CD4-positive, alpha-beta T cell (primary cell): Measurements from ENCODE around the gene C4BPA. TPM values are rescaled to one million over a fixed set of nuclear protein-coding genes. Genes with fewer than 3 reads are reported as not detected.

Experiments used
- ATAC-seq: fragments of 200-7000 bp; cut with Tn5 transposase; one replicate; pipeline ENCODE4 v1.10.0; 2022; ENCODE audit warnings: mild to moderate bottlenecking; ENCODE audit not compliant: poor library complexity
- CTCF ChIA-PET: fragments of 350-600 bp; sonication (Branson Sonifier 250); formaldehyde crosslinking; loops from one replicate; lab custom pipeline; 2021; ENCODE audit warnings: antibody characterized with exemption, inconsistent platforms; lab: Charles Lee
- POLR2A ChIA-PET: fragments of 350-600 bp; sonication (Branson Sonifier 250); formaldehyde crosslinking; loops from one replicate; lab custom pipeline; 2021; ENCODE audit warnings: antibody characterized with exemption, inconsistent platforms; lab: Charles Lee
- DNase-seq, 14 experiments: peaks; one replicate each; pipeline ENCODE4 v3.0.0-alpha.2; 2013 to 2020; ENCODE audit warnings: mixed read lengths in 2 of 14
- H3K27ac ChIP-seq, 2 donors: one replicate each; pipeline versions ENCODE4 v1.5.1 to v1.7.0; 2013; ENCODE audit warnings: low read length in 2 of 2, low read depth in 1 of 2, mild to moderate bottlenecking in 1 of 2
- H3K27me3 ChIP-seq, 2 experiments: 1 replicate in 1 of 2; 2 replicates in 1 of 2; pipeline versions ENCODE4 v1.6.1 to v1.7.0; 2013; ENCODE audit warnings: low read length in 2 of 2, control low read depth in 1 of 2, mild to moderate bottlenecking in 1 of 2, moderate library complexity in 1 of 2; ENCODE audit not compliant: insufficient read depth in 2 of 2, control insufficient read depth in 1 of 2
- H3K36me3 ChIP-seq: one replicate; pipeline ENCODE4 v1.6.1; 2013; ENCODE audit warnings: low read length, control low read depth; ENCODE audit not compliant: insufficient read depth
- H3K4me1 ChIP-seq: one replicate; pipeline ENCODE4 v1.6.1; 2013; ENCODE audit warnings: low read length, control low read depth; ENCODE audit not compliant: insufficient read depth
- H3K4me3 ChIP-seq: one replicate; pipeline ENCODE4 v1.5.1; 2013; ENCODE audit warnings: mild to moderate bottlenecking, low read length, moderate library complexity
- H3K9me3 ChIP-seq, 2 experiments: 1 replicate in 1 of 2; 2 replicates in 1 of 2; pipeline versions ENCODE4 v1.6.1 to v1.7.0; 2013; ENCODE audit warnings: low read length in 2 of 2, mild to moderate bottlenecking in 2 of 2, control low read depth in 1 of 2, moderate library complexity in 1 of 2; ENCODE audit not compliant: control insufficient read depth in 1 of 2, insufficient read depth in 1 of 2
- H3K27ac Mint-ChIP-seq: one replicate; pipeline ENCODE4 v1.8.0; 2020; ENCODE audit warnings: mixed read lengths
- H3K27me3 Mint-ChIP-seq: one replicate; pipeline ENCODE4 v1.8.0; 2021; ENCODE audit warnings: mixed read lengths
- H3K36me3 Mint-ChIP-seq: one replicate; pipeline ENCODE4 v1.8.0; 2021; ENCODE audit warnings: low read depth, mixed read lengths
- H3K4me1 Mint-ChIP-seq: one replicate; pipeline ENCODE4 v1.8.0; 2021; ENCODE audit warnings: low read depth, mixed read lengths
- H3K4me3 Mint-ChIP-seq: one replicate; pipeline ENCODE4 v1.8.0; 2020; ENCODE audit warnings: mild to moderate bottlenecking, mixed read lengths
- H3K9me3 Mint-ChIP-seq: one replicate; pipeline ENCODE4 v1.8.0; 2020; ENCODE audit warnings: mixed read lengths
- intact Hi-C, 2 experiments: fragments of 100-400 bp; cut with DNase I in 1 of 2; cut with micrococcal nuclease in 1 of 2; formaldehyde crosslinking; loops; one replicate each; pipeline versions ENCODE4 v1.15.1 to v1.9.0; 2023 to 2025; cut with DNase I, micrococcal nuclease
- total RNA-seq, 174 experiments: library from RNA in 2 of 174; stranded (reverse) in 2 of 174; gene quantifications; one replicate each; pipeline ENCODE4 v1.2.3 and lab custom pipeline; 2021 to 2026
- TF ChIP-seq, protein P1 (sequence below): fragments of 200-600 bp; IDR thresholded peaks from one replicate; pipeline ENCODE4 v1.8.0; 2022; ENCODE audit warnings: antibody characterized with exemption, mild to moderate bottlenecking

C4BPA gene
- total RNA-seq, 2 experiments from 2014 or later = not detected

- H3K27me3 Mint-ChIP-seq = peaks cover 37% of the 10 kb centered on the region
- H3K4me3 Mint-ChIP-seq = no peak overlapping the region
- intact Hi-C loops = loop anchor here in 1 of 2 experiments (10.0 kb wide), 1 partner anchor 244 kb away; the partner anchor contains the start of gene CD55
- ChIA-PET CTCF (interaction anchor here (1.1 kb wide), 1 partner anchor 418 kb away, joined by 4 read pairs; no protein-coding TSS in a partner anchor), POLR2A (no interaction called here)
- Histone ChIP-seq H3K27ac (no peak overlapping the region), H3K36me3 (no peaks in the 10 kb centered on the region), H3K4me1 (peaks cover 6% of the 10 kb centered on the region), H3K27me3 (no peaks in the 10 kb centered on the region), H3K9me3 (no peaks in the 10 kb centered on the region), H3K4me3 (no peak overlapping the region)
- ATAC-seq = no peak
- H3K9me3 Mint-ChIP-seq = no peaks in the 10 kb centered on the region
- H3K36me3 Mint-ChIP-seq = no peaks in the 10 kb centered on the region
- H3K4me1 Mint-ChIP-seq = peaks cover 12% of the 10 kb centered on the region
- no peak overlapping the region for H3K27ac Mint-ChIP-seq
- no peak for DNase-seq
- TF ChIP-seq, protein P1, sequence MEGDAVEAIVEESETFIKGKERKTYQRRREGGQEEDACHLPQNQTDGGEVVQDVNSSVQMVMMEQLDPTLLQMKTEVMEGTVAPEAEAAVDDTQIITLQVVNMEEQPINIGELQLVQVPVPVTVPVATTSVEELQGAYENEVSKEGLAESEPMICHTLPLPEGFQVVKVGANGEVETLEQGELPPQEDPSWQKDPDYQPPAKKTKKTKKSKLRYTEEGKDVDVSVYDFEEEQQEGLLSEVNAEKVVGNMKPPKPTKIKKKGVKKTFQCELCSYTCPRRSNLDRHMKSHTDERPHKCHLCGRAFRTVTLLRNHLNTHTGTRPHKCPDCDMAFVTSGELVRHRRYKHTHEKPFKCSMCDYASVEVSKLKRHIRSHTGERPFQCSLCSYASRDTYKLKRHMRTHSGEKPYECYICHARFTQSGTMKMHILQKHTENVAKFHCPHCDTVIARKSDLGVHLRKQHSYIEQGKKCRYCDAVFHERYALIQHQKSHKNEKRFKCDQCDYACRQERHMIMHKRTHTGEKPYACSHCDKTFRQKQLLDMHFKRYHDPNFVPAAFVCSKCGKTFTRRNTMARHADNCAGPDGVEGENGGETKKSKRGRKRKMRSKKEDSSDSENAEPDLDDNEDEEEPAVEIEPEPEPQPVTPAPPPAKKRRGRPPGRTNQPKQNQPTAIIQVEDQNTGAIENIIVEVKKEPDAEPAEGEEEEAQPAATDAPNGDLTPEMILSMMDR = no peak
Measured at GRCh38 chr1:207081088-207081487, 22.9 kb upstream of the C4BPA start.

DNA sequence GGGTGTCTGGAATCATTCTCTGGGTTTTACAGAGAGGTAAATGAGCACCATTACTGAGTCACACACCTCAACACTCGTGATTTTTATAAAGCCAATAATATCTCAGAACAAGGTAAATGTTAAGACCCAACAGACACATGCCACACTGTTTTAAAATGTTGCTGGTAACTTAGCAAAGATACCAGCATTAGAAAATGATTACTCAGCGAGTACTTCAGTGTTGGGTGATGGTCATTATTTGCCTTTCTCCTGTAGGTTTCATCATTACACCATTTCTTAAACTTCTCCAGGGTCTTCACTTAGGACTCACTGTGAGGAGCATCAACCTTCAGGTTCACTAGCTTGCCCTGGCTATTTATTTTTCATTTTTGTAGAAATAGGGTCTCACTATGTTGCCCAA, 22.2 kb upstream of the C4BPA start:
- Histone ChIP-seq H3K4me1 (peaks cover 6% of the 10 kb centered on the region), H3K27ac (no peak overlapping the region), H3K27me3 (no peaks in the 10 kb centered on the region), H3K36me3 (no peaks in the 10 kb centered on the region), H3K9me3 (no peaks in the 10 kb centered on the region), H3K4me3 (no peak overlapping the region)
- H3K9me3 Mint-ChIP-seq = no peaks in the 10 kb centered on the region
- TF ChIP-seq, protein P1 = no peak
- no peak for DNase-seq
- intact Hi-C loops = loop anchor here in 1 of 2 experiments (10.0 kb wide), 1 partner anchor 243 kb away; the partner anchor contains the start of gene CD55
- H3K4me3 Mint-ChIP-seq = no peak overlapping the region
- no peak overlapping the region for H3K27ac Mint-ChIP-seq
- peaks cover 40% of the 10 kb centered on the region for H3K27me3 Mint-ChIP-seq
- H3K36me3 Mint-ChIP-seq = no peaks in the 10 kb centered on the region
- no peak for ATAC-seq
- H3K4me1 Mint-ChIP-seq = peaks cover 12% of the 10 kb centered on the region
- CTCF ChIA-PET = interaction anchor here (3.4 kb wide), 1 partner anchor 418 kb away, joined by 25 read pairs; no protein-coding TSS in a partner anchor
- POLR2A ChIA-PET = no interaction called here

- H3K4me1 Mint-ChIP-seq = peaks cover 16% of the 10 kb centered on the region
- no peaks in the 10 kb centered on the region for H3K9me3 Mint-ChIP-seq
- H3K4me3 Mint-ChIP-seq = no peak overlapping the region
- ATAC-seq (no peak), DNase-seq (no peak)
- H3K36me3 ChIP-seq = no peaks in the 10 kb centered on the region
- ChIA-PET POLR2A (interaction anchor here (1.0 to 1.3 kb wide), 2 partner anchors 237 to 321 kb away, joined by 3 to 7 read pairs; partner anchors contain the start of gene CD55), CTCF (interaction anchor here (0.6 to 3.4 kb wide), 12 partner anchors 9 to 415 kb away, joined by 3 to 25 read pairs (median 3); partner anchors contain the start of genes CD55 and PFKFB2)
- no peaks in the 10 kb centered on the region for H3K27me3 ChIP-seq
- TF ChIP-seq, protein P1 = no peak
- no peaks in the 10 kb centered on the region for H3K36me3 Mint-ChIP-seq
- no peaks in the 10 kb centered on the region for H3K9me3 ChIP-seq
- no peak overlapping the region for H3K27ac Mint-ChIP-seq
- intact Hi-C loops = loop anchor here (1.0 to 10.0 kb wide), 3 partner anchors 241 to 415 kb away; partner anchors contain the start of gene CD55 (in 1 of the 2)
- H3K4me3 ChIP-seq = no peak overlapping the region
- peaks cover 10% of the 10 kb centered on the region for H3K4me1 ChIP-seq
- peaks cover 35% of the 10 kb centered on the region for H3K27me3 Mint-ChIP-seq
- no peak overlapping the region for H3K27ac ChIP-seq
Measured at GRCh38 chr1:207084232-207084631, 19.8 kb upstream of the C4BPA start.
